Karpas-422 (cell line): ENCODE data around the gene DNAH17. TPM values are rescaled to one million over a fixed set of nuclear protein-coding genes. Genes with fewer than 3 reads are reported as not detected.

Experiments used
- DNase-seq: peaks from one replicate; pipeline ENCODE4 v3.0.0-alpha.2; 2015
- H2AFZ ChIP-seq: fragments of 200-600 bp; sonication (generic); 2 replicates; pipeline ENCODE4 v1.6.1; 2014; ENCODE audit warnings: antibody characterized with exemption, low read length, mixed read lengths
- H3K27ac ChIP-seq: fragments of 200-600 bp; sonication (generic); 2 replicates; pipeline ENCODE4 v1.5.1; 2014; ENCODE audit warnings: mild to moderate bottlenecking, low read length, moderate library complexity
- H3K27me3 ChIP-seq: fragments of 200-600 bp; sonication (generic); 2 replicates; pipeline ENCODE4 v1.6.1; 2014; ENCODE audit warnings: low read length, mixed read lengths
- H3K36me3 ChIP-seq: fragments of 200-600 bp; sonication (generic); 2 replicates; pipeline ENCODE4 v1.6.1; 2014; ENCODE audit warnings: low read length, mixed read lengths; ENCODE audit not compliant: insufficient read depth
- H3K4me1 ChIP-seq: fragments of 200-600 bp; sonication (generic); 2 replicates; pipeline ENCODE4 v1.6.1; 2014; ENCODE audit warnings: mild to moderate bottlenecking, low read length, mixed read lengths
- H3K4me2 ChIP-seq: fragments of 200-600 bp; sonication (generic); 2 replicates; pipeline ENCODE4 v1.6.1; 2014; ENCODE audit warnings: low read length, low read depth, mild to moderate bottlenecking; ENCODE audit not compliant: poor library complexity, severe bottlenecking
- H3K4me3 ChIP-seq: fragments of 200-600 bp; sonication (generic); 2 replicates; pipeline ENCODE4 v1.5.1; 2014; ENCODE audit warnings: mild to moderate bottlenecking, antibody characterized with exemption, low read length, mixed read lengths
- H3K79me2 ChIP-seq: fragments of 200-600 bp; sonication (generic); 2 replicates; pipeline ENCODE4 v1.6.1; 2014; ENCODE audit warnings: mild to moderate bottlenecking, low read length, mixed read lengths
- H3K9ac ChIP-seq: fragments of 200-600 bp; sonication (generic); 2 replicates; pipeline ENCODE4 v1.6.0; 2014; ENCODE audit warnings: low read length
- H3K9me2 ChIP-seq: fragments of 200-600 bp; sonication (generic), shearing (Covaris generic); replicated peaks from 2 replicates; pipeline ENCODE4 v1.6.0; 2014; ENCODE audit warnings: mild to moderate bottlenecking, low read length, moderate library complexity; ENCODE audit not compliant: insufficient read depth
- H3K9me3 ChIP-seq: fragments of 300-700, 200-600 bp; sonication (generic); 2 replicates; pipeline ENCODE4 v1.6.1; 2014; ENCODE audit warnings: low read length, mixed read lengths
- H4K20me1 ChIP-seq: fragments of 200-600 bp; sonication (generic); 2 replicates; pipeline ENCODE4 v1.6.1; 2014; ENCODE audit warnings: mild to moderate bottlenecking, antibody characterized with exemption, low read length, low read depth; ENCODE audit not compliant: insufficient read depth
- total RNA-seq: library from RNA; depleted of rRNA; stranded (reverse); fragments of >200 nt; shearing (Covaris generic); gene quantifications from 2 replicates; pipeline ENCODE4 v1.2.3, GENCODE V29; 2014; ENCODE audit warnings: low replicate concordance

The DNAH17 gene
- total RNA-seq, 1 experiment from 2014 or later: not detected

- no peak overlapping the region for H3K27ac ChIP-seq
- H3K27me3 ChIP-seq: no peaks in the 10 kb centered on the region
- H3K4me3 ChIP-seq: no peak overlapping the region
- no peak overlapping the region for H3K9ac ChIP-seq
- H3K79me2 ChIP-seq: peaks cover 8% of the 10 kb centered on the region
- no peak for DNase-seq
- H2AFZ ChIP-seq: no peak overlapping the region
- no peaks in the 10 kb centered on the region for H3K4me1 ChIP-seq
- no peak overlapping the region for H3K4me2 ChIP-seq
- H3K9me2 ChIP-seq: no peaks in the 10 kb centered on the region
- H3K36me3 ChIP-seq: peaks cover 4% of the 10 kb centered on the region; the same call in 1 of the 2 replicates
- no peaks in the 10 kb centered on the region for H3K9me3 ChIP-seq
- H4K20me1 ChIP-seq: 0 out of 2 replicates have a peak, but pooled peaks cover 4% of the 10 kb centered on the region
Measured at GRCh38 chr17:78397681-78398101, 179.5 kb downstream of the DNAH17 start.

DNA sequence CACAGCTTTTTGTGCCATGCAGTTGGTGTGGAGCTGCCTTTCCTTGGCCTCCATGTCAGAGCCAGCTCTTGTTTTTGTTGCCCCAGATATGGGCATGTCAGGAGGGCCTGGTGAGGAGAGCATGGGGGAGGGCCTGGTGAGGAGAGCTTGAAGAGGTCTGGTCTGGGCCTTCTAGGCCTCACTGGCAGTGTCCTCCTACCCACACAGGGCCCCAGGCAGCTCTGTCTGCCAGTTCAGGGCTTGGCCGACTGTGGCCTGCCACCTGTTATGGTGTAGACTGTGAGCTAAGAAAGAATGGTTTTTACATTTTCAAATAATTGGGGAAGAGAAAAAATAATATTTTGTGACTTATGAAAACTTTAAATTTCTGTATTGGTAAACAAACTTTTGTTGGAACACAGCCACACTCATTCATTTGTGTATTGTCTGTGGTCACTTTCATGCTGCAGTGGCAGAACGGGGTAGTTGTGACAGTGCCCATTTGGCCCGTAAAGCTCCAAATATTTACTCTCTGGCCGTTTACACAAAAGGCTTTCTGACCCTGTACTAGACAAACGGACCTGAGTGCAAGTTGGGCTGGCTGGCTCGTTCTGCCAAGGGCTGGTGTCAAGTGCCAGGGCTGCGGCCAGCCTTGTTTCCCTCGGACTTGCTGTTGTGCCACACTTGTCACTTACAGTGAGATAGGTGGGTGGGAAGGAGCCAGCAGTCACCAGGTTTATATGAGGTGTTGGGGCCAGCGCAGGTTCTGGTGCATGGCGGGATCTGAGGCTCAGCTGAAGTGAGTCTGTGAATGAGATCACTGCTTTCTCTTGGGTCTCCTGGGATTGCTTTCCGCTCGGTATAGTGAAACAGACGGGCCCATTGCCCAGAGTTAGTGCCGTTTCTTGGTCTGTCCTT, 180.5 kb downstream of the DNAH17 start:
- Histone ChIP-seq H3K36me3 (peaks cover 4% of the 10 kb centered on the region; the same call in 1 of the 2 replicates), H3K79me2 (peaks cover 18% of the 10 kb centered on the region), H3K4me1 (no peaks in the 10 kb centered on the region), H3K27ac (no peak overlapping the region), H2AFZ (no peak overlapping the region), H3K9me2 (no peaks in the 10 kb centered on the region), H3K27me3 (no peaks in the 10 kb centered on the region), H3K4me2 (no peak overlapping the region), H4K20me1 (0 out of 2 replicates have a peak, but pooled peaks cover 4% of the 10 kb centered on the region), H3K9ac (no peak overlapping the region), H3K4me3 (no peak overlapping the region), H3K9me3 (no peaks in the 10 kb centered on the region)
- no peak for DNase-seq

- no peak overlapping the region for H3K4me2 ChIP-seq
- no peak overlapping the region for H3K9ac ChIP-seq
- H3K36me3 ChIP-seq: peaks cover 4% of the 10 kb centered on the region; the same call in 1 of the 2 replicates
- H4K20me1 ChIP-seq: peaks cover 8% of the 10 kb centered on the region; the same call in 1 of the 2 replicates
- H3K9me3 ChIP-seq: no peaks in the 10 kb centered on the region
- H3K27me3 ChIP-seq: no peaks in the 10 kb centered on the region
- DNase-seq: no peak
- no peak overlapping the region for H3K27ac ChIP-seq
- no peaks in the 10 kb centered on the region for H3K4me1 ChIP-seq
- no peak overlapping the region for H2AFZ ChIP-seq
- H3K4me3 ChIP-seq: no peak overlapping the region
- H3K79me2 ChIP-seq: peaks cover 34% of the 10 kb centered on the region
- H3K9me2 ChIP-seq: no peaks in the 10 kb centered on the region
Measured at GRCh38 chr17:78395155-78395554, 182.0 kb downstream of the DNAH17 start.

DNA sequence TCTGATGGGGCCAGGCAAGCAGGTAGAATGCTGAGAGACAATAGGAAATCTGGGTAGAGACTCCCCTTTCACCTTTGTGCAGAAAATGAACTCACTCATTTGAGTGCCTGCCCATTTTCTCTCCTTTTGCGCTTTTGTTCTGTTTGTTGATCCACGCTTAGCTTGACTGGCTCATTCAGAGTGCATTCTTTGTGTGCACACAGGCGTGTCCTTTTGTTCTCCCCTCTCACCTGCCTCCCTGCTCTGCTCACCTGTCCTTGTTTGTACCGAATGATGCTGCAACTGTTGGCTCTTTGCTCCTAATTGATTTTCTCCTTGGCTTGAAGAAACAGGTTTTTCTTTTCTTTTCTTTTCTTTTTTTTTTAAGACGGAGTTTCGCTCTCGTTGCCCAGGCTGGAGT, 183.0 kb downstream of the DNAH17 start:
- Histone ChIP-seq H3K27ac (no peak overlapping the region), H2AFZ (no peak overlapping the region), H3K9me3 (no peaks in the 10 kb centered on the region), H3K27me3 (no peaks in the 10 kb centered on the region), H4K20me1 (peaks cover 9% of the 10 kb centered on the region; the same call in 1 of the 2 replicates), H3K79me2 (peaks cover 38% of the 10 kb centered on the region), H3K36me3 (no peaks in the 10 kb centered on the region), H3K9ac (no peak overlapping the region), H3K4me1 (no peaks in the 10 kb centered on the region), H3K9me2 (no peaks in the 10 kb centered on the region), H3K4me2 (no peak overlapping the region), H3K4me3 (no peak overlapping the region)
- no peak for DNase-seq

GRCh38 chr17:78393575-78393974, 183.6 kb downstream of the DNAH17 start:
- Histone ChIP-seq H4K20me1 (peaks cover 9% of the 10 kb centered on the region; the same call in 1 of the 2 replicates), H3K27ac (no peak overlapping the region), H3K27me3 (no peaks in the 10 kb centered on the region), H3K9me2 (no peaks in the 10 kb centered on the region), H3K4me3 (no peak overlapping the region), H3K79me2 (peaks cover 44% of the 10 kb centered on the region), H3K36me3 (no peaks in the 10 kb centered on the region), H3K9ac (no peak overlapping the region), H3K4me2 (no peak overlapping the region), H2AFZ (no peak overlapping the region), H3K4me1 (peaks cover 3% of the 10 kb centered on the region), H3K9me3 (no peaks in the 10 kb centered on the region)
- DNase-seq: no peak

- no peak overlapping the region for H3K9ac ChIP-seq
- H3K79me2 ChIP-seq: peaks cover 55% of the 10 kb centered on the region
- no peaks in the 10 kb centered on the region for H3K27me3 ChIP-seq
- no peak for DNase-seq
- H3K9me3 ChIP-seq: no peaks in the 10 kb centered on the region
- no peak overlapping the region for H2AFZ ChIP-seq
- no peak overlapping the region for H3K27ac ChIP-seq
- peaks cover 15% of the 10 kb centered on the region for H4K20me1 ChIP-seq
- H3K4me2 ChIP-seq: no peak overlapping the region
- no peak overlapping the region for H3K4me3 ChIP-seq
- H3K4me1 ChIP-seq: peaks cover 14% of the 10 kb centered on the region
- no peaks in the 10 kb centered on the region for H3K9me2 ChIP-seq
- no peaks in the 10 kb centered on the region for H3K36me3 ChIP-seq
Measured at GRCh38 chr17:78392295-78392694, 184.9 kb downstream of the DNAH17 start.

GRCh38 chr17:78391843-78392242, 185.4 kb downstream of the DNAH17 start:
- peaks cover 14% of the 10 kb centered on the region for H4K20me1 ChIP-seq
- H3K27ac ChIP-seq: no peak overlapping the region
- H3K4me2 ChIP-seq: no peak overlapping the region
- H3K27me3 ChIP-seq: no peaks in the 10 kb centered on the region
- no peaks in the 10 kb centered on the region for H3K9me3 ChIP-seq
- H3K4me3 ChIP-seq: no peak overlapping the region
- no peak for DNase-seq
- H3K9ac ChIP-seq: no peak overlapping the region
- H2AFZ ChIP-seq: no peak overlapping the region
- peaks cover 15% of the 10 kb centered on the region for H3K4me1 ChIP-seq
- no peaks in the 10 kb centered on the region for H3K36me3 ChIP-seq
- H3K79me2 ChIP-seq: peaks cover 59% of the 10 kb centered on the region
- no peaks in the 10 kb centered on the region for H3K9me2 ChIP-seq

DNA sequence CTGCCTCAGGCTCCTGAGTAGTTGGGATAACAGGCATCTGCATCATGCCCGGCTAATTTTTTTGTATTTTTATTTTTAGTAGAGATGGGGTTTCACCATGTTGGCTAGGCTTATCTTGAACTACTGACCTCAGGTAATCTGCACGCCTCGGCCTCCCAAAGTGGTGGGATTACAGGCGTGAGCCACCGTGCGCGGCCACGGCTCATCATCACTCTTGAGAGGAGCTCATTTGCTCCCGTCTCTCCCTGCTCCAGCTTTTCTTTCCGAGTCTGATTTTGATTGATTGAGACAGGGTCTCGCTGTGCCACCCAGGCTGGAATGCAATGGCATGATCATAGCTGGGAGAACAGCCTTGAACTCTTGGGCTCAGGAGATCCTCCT, 186.2 kb downstream of the DNAH17 start:
- Histone ChIP-seq H3K27ac (no peak overlapping the region), H2AFZ (no peak overlapping the region), H3K27me3 (no peaks in the 10 kb centered on the region), H3K9me3 (no peaks in the 10 kb centered on the region), H3K9ac (no peak overlapping the region), H3K4me3 (no peak overlapping the region), H3K4me1 (peaks cover 23% of the 10 kb centered on the region), H3K9me2 (no peaks in the 10 kb centered on the region), H3K36me3 (no peaks in the 10 kb centered on the region), H3K79me2 (peaks cover 65% of the 10 kb centered on the region), H3K4me2 (no peak overlapping the region), H4K20me1 (peaks cover 18% of the 10 kb centered on the region)
- DNase-seq: no peak
